CD14-positive monocyte (primary cell): ENCODE data around the gene TARBP1. TPM values are rescaled to one million over a fixed set of nuclear protein-coding genes. Genes with fewer than 3 reads are reported as not detected.

Experiments
- DNase-seq, 3 donors: peaks; one replicate each; pipeline ENCODE4 v3.0.0-alpha.2; 2011 to 2022
- H2AFZ ChIP-seq: 2 replicates; pipeline ENCODE4 v1.6.0; 2012; ENCODE audit warnings: mild to moderate bottlenecking, low read depth, low read length, inconsistent platforms; ENCODE audit not compliant: insufficient read depth, poor library complexity, severe bottlenecking
- H3K27ac ChIP-seq, 2 donors: 1 replicate in 1 of 2; 2 replicates in 1 of 2; pipeline ENCODE4 v1.5.1; 2012 to 2013; ENCODE audit warnings: low read length in 2 of 2, control low read depth in 1 of 2, inconsistent platforms in 1 of 2, low read depth in 1 of 2, mild to moderate bottlenecking in 1 of 2
- H3K27me3 ChIP-seq, 2 donors: one replicate each; pipeline versions ENCODE4 v1.6.0 to v1.6.1; 2011 to 2013; ENCODE audit warnings: low read length in 2 of 2; ENCODE audit not compliant: control insufficient read depth in 2 of 2, insufficient read depth in 2 of 2
- H3K36me3 ChIP-seq, 2 donors: replicated peaks in 1 of 2; 1 replicate in 1 of 2; 2 replicates in 1 of 2; pipeline versions ENCODE4 v1.5.1 to v1.6.1; 2012 to 2013; ENCODE audit warnings: low read length in 2 of 2, control low read depth in 1 of 2, inconsistent platforms in 1 of 2, mild to moderate bottlenecking in 1 of 2; ENCODE audit not compliant: insufficient read depth in 2 of 2, control insufficient read depth in 1 of 2
- H3K4me1 ChIP-seq, 2 donors: 1 replicate in 1 of 2; 2 replicates in 1 of 2; pipeline versions ENCODE4 v1.5.1 to v1.6.1; 2012 to 2013; ENCODE audit warnings: low read length in 2 of 2, control low read depth in 1 of 2, inconsistent platforms in 1 of 2, mild to moderate bottlenecking in 1 of 2, moderate library complexity in 1 of 2; ENCODE audit not compliant: insufficient read depth in 2 of 2, control insufficient read depth in 1 of 2
- H3K4me2 ChIP-seq: replicated peaks from 2 replicates; pipeline ENCODE3; 2012; ENCODE audit warnings: low read length, moderate library complexity, mild to moderate bottlenecking; ENCODE audit not compliant: poor library complexity, severe bottlenecking; ENCODE audit errors: extremely low read depth
- H3K4me3 ChIP-seq, 3 experiments: fragments of 200-600 bp in 1 of 3; sonication (generic) in 1 of 3; replicated peaks in 1 of 3; 1 replicate in 2 of 3; 2 replicates in 1 of 3; pipeline ENCODE4 v1.5.1; 2011 to 2013; ENCODE audit warnings: low read length in 3 of 3, mild to moderate bottlenecking in 3 of 3, control low read depth in 2 of 3, low read depth in 2 of 3, inconsistent platforms in 1 of 3, moderate library complexity in 1 of 3
- H3K79me2 ChIP-seq: 2 replicates; pipeline ENCODE4 v1.6.0; 2012; ENCODE audit warnings: mild to moderate bottlenecking, control low read depth, inconsistent platforms, low read length, moderate library complexity; ENCODE audit not compliant: insufficient read depth
- H3K9ac ChIP-seq: 2 replicates; pipeline ENCODE4 v1.6.0; 2017; ENCODE audit warnings: low read length, mild to moderate bottlenecking; ENCODE audit not compliant: insufficient read depth, poor library complexity, severe bottlenecking
- H3K9me3 ChIP-seq, 2 donors: replicated peaks in 1 of 2; 1 replicate in 1 of 2; 2 replicates in 1 of 2; pipeline versions ENCODE4 v1.5.1 to v1.6.1; 2012 to 2013; ENCODE audit warnings: low read length in 2 of 2, control low read depth in 1 of 2; ENCODE audit not compliant: control insufficient read depth in 1 of 2, insufficient read depth in 1 of 2
- H4K20me1 ChIP-seq: 2 replicates; pipeline ENCODE4 v1.6.0; 2012; ENCODE audit warnings: mild to moderate bottlenecking, low read length, control low read depth, moderate library complexity; ENCODE audit not compliant: insufficient read depth
- H3K27ac Mint-ChIP-seq, 7 donors: one replicate each; pipeline ENCODE4 v1.8.0; 2020; ENCODE audit warnings: mild to moderate bottlenecking in 7 of 7, mixed read lengths in 7 of 7, moderate library complexity in 6 of 7, inconsistent platforms in 2 of 7
- H3K27me3 Mint-ChIP-seq, 3 donors: one replicate each; pipeline ENCODE4 v1.8.0; 2021 to 2022; ENCODE audit warnings: low read depth in 3 of 3, mild to moderate bottlenecking in 3 of 3, mixed read lengths in 3 of 3, moderate library complexity in 3 of 3, inconsistent platforms in 1 of 3
- H3K36me3 Mint-ChIP-seq, 2 donors: one replicate each; pipeline ENCODE4 v1.8.0; 2020; ENCODE audit warnings: mixed read lengths in 2 of 2, inconsistent platforms in 1 of 2, mild to moderate bottlenecking in 1 of 2
- H3K4me1 Mint-ChIP-seq: one replicate; pipeline ENCODE4 v1.8.0; 2020; ENCODE audit warnings: mild to moderate bottlenecking, mixed read lengths
- H3K4me3 Mint-ChIP-seq, 2 donors: one replicate each; pipeline ENCODE4 v1.8.0; 2020; ENCODE audit warnings: mild to moderate bottlenecking in 2 of 2, mixed read lengths in 2 of 2, moderate library complexity in 1 of 2
- H3K9me3 Mint-ChIP-seq, 7 donors: one replicate each; pipeline ENCODE4 v1.8.0; 2020 to 2022; ENCODE audit warnings: mixed read lengths in 7 of 7, mild to moderate bottlenecking in 6 of 7, moderate library complexity in 6 of 7, inconsistent platforms in 2 of 7
- CTCF ChIP-seq: fragments of 200-600 bp; IDR thresholded peaks from one replicate; pipeline ENCODE4 v1.8.0; 2022; ENCODE audit warnings: antibody characterized with exemption, mild to moderate bottlenecking
- WGBS: methylation state at CpG from one replicate; pipeline ENCODE4 v1.1.5; 2013; ENCODE audit warnings: missing lambda C conversion rate; ENCODE audit not compliant: insufficient coverage; 5-methylcytosine and 5-hydroxymethylcytosine counted together
- intact Hi-C, 2 donors: fragments of 100-400 bp; cut with micrococcal nuclease; formaldehyde crosslinking; loops; one replicate each; pipeline versions ENCODE4 v1.15.0 to v1.15.1; 2023
- polyA plus RNA-seq, 3 donors: library from polyadenylated mRNA; depleted of rRNA in 1 of 3; unstranded in 2 of 3; stranded (reverse) in 1 of 3; fragments of 300-500 nt in 2 of 3; fragments of >200 nt in 1 of 3; fragmentation: Illumina TruSeq in 2 of 3; gene quantifications; 1 replicate in 2 of 3; 2 replicates in 1 of 3; pipeline ENCODE4 v1.2.3, GENCODE V29; 2012 to 2021

The TARBP1 gene
- polyA plus RNA-seq, 3 donors, result 1.4 to 30.9 (median 3.2) TPM

DNA sequence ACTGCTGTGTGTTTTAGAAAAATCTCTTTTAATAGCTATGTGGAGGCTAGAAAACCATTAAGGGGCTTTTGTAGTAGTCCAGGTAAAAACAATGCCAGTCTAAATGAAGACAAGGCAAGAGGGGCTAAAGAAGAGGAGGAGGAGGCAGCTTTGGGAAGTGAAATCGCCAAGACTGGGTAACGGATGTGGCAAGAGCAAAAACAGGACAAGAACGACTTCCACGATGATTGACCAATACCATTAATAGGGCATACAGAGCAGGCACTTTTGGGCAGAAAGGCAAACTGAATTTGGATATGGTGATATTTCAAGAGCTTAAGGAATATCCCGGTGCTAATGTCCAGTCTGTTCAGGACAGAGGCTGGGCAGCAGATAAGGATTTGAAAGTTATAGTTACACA is 83.7 kb downstream of the TARBP1 start:
- H3K4me3 Mint-ChIP-seq, result peak overlapping the region in 1 of 2 donors; percentile 56
- H3K4me1 ChIP-seq, result peaks cover 36 to 40% of the 10 kb centered on the region in 2 donors
- H3K9me3 Mint-ChIP-seq, result no peaks in the 10 kb centered on the region
- H3K27ac Mint-ChIP-seq, result peak overlapping the region; percentile 0 to 90 (median 68)
- peak overlapping the region; percentile 61 for H2AFZ ChIP-seq
- no peaks in the 10 kb centered on the region for H3K27me3 Mint-ChIP-seq
- intact Hi-C loops, result no loop called here
- no peaks in the 10 kb centered on the region for H3K79me2 ChIP-seq
- peak overlapping the region; percentile 40 for H3K4me2 ChIP-seq
- no peaks in the 10 kb centered on the region for H3K9me3 ChIP-seq
- TF ChIP-seq CTCF, result no peak
- peak; percentile 5 to 54 (median 44) for DNase-seq
- peaks cover 32% of the 10 kb centered on the region for H3K4me1 Mint-ChIP-seq
- H3K4me3 ChIP-seq, result peak overlapping the region in 1 of 3 experiments; percentile 19
- no peaks in the 10 kb centered on the region for H3K27me3 ChIP-seq
- no peak overlapping the region for H3K9ac ChIP-seq
- peaks cover 19% of the 10 kb centered on the region in 2 donors for H3K36me3 Mint-ChIP-seq
- WGBS, result 33% methylated on average over 1 of the region's 5 CpGs
- peaks cover 20 to 22% of the 10 kb centered on the region in 2 donors for H3K36me3 ChIP-seq
- H4K20me1 ChIP-seq, result no peaks in the 10 kb centered on the region
- peak overlapping the region in 1 of 2 donors; percentile 46 for H3K27ac ChIP-seq

DNA sequence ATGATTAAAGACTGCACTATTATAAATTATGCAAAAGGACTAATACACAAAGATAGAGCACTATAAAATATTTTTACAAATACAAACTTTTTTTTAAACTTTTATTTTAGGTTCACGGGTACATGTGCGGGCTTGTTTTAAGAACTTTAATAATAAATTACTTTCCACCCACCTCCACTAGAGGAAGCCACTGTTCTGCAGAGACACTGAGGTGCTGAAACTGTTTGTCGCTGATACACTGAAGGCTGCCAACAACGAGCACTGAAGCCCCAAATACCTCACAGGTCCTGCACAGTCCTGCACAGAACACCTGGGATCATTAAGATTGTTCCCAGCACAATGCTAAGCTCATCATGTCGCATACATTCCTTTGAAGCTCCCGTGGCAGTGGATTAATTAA is 85.8 kb downstream of the TARBP1 start:
- Histone ChIP-seq H3K79me2 (no peaks in the 10 kb centered on the region), H3K36me3 (peaks cover 20 to 22% of the 10 kb centered on the region in 2 donors), H3K9ac (no peak overlapping the region), H3K4me2 (no peak overlapping the region), H3K4me1 (peaks cover 24 to 25% of the 10 kb centered on the region in 2 donors), H4K20me1 (no peaks in the 10 kb centered on the region), H3K4me3 (no peak overlapping the region), H3K27me3 (no peaks in the 10 kb centered on the region), H2AFZ (no peak overlapping the region), H3K27ac (no peak overlapping the region), H3K9me3 (no peaks in the 10 kb centered on the region)
- no peaks in the 10 kb centered on the region for H3K9me3 Mint-ChIP-seq
- intact Hi-C loops, result no loop called here
- H3K4me1 Mint-ChIP-seq, result peaks cover 21% of the 10 kb centered on the region
- no peak for TF ChIP-seq CTCF
- WGBS, result 100% methylated on average over 3 of the region's 6 CpGs
- peaks cover 19% of the 10 kb centered on the region in 2 donors for H3K36me3 Mint-ChIP-seq
- no peak overlapping the region for H3K4me3 Mint-ChIP-seq
- no peak overlapping the region for H3K27ac Mint-ChIP-seq
- no peak for DNase-seq
- H3K27me3 Mint-ChIP-seq, result no peaks in the 10 kb centered on the region
